Fibroblast of skin of scalp (primary cell): ENCODE results near the gene SEMA5B.
A peak's percentile ranks its signal among the peaks of the same experiment; 100 is the strongest.

Source experiments
- DNase-seq: peaks from one replicate; pipeline ENCODE4 v3.0.0-alpha.2; 2013

SEMA5B gene

GRCh38 chr3:122993124-122993978, 34.2 kb downstream of the SEMA5B start:
- no peak for DNase-seq

GRCh38 chr3:122992676-122993075, 34.9 kb downstream of the SEMA5B start:
- DNase-seq = no peak

DNA sequence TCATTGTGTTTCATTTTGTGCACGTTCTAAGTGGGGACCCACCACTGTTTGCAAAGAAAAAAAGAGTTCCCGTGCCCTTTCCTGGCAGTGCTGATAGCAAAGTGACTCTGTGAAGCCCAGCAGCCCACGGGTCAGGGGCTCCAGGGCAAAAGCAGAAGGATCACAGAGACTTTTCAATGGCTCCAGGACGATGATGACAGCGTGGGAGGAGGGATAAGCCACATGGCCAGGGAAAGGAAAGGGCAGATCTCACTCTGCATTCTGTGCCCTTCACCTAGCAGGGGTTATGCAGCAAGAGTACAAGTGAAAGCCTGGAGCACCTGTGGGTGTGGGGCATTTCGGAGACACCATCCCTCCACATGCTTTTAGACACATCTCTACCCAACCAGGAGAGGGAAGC, 35.4 kb downstream of the SEMA5B start:
- DNase-seq = no peak

GRCh38 chr3:122991236-122991985, 36.2 kb downstream of the SEMA5B start:
- no peak for DNase-seq

- no peak for DNase-seq
Observed at GRCh38 chr3:122989856-122990575, 37.5 kb downstream of the SEMA5B start.

- DNase-seq = no peak
Observed at GRCh38 chr3:122988508-122988907, 39.1 kb downstream of the SEMA5B start.

DNA sequence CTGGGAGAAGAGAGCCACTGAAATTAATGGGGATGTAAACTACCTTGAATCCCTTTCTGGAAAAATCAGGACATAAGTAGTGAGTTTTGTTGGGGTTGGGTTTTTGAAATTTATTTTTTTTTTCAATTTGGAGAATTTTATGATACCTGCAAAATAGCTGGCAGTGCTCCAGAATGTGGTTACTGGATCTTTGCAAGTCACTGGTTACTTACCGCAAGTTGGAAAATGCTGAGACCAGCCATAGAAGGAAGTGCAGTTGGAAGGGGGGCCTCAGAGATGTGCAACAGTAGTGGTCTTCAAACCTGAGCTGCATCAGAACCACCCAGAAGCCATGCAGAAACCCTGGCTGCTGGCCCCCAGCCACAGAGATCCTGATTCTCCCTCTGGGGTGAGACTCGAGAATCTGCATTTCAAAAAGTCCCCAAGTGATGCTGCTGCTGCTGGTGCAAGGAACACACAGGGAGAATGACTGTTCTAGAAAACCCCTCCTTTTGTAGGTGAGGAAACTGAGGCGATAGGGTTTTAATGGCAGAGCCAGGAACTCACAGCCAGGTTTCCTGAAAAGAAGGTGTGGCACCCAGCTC, 39.7 kb downstream of the SEMA5B start:
- no peak for DNase-seq

DNA sequence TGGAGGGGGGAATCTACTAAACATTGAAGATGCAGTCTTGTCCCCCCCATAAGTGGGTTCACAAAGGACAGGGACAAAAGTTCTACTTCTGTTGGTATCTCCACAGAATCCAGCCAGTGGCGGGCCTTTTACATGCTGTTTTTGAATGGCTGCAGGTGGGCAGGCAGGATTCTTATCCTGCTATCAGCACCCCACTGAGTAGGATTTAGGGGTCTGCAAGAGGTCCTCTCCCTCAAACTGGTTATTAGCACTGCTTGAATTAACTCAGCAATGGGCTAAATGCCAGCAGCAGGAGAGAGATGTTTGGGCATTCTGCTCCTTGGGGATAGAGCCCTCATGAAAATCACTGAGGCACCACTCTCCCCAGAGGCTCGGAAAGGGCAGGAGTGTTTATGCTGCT, 40.3 kb downstream of the SEMA5B start:
- no peak for DNase-seq

DNA sequence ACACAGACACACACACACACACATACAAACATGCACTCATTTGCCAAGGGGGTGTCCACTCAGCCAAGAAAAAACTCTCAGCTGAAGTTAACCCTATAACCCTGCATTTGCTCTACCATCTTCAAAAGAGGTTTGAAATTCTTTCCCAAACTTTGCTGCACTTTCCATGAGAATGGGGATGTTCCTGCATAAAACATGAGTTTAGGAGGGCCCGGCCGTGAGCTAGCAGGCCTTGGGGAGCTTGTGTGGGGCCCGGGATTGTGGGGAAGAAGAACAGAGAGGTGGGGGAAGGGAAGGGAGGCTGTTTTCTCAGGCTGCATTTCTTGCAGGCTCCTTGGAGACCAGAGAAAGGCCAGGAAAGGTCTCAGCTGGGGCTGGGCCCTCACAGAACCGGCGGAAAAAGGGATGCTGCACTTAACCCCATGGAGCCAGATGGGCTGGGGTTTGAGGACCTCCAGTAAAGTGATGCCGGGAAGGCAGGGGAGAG, 40.8 kb downstream of the SEMA5B start:
- DNase-seq = no peak

GRCh38 chr3:122985539-122985938, 42.0 kb downstream of the SEMA5B start:
- DNase-seq = no peak

DNA sequence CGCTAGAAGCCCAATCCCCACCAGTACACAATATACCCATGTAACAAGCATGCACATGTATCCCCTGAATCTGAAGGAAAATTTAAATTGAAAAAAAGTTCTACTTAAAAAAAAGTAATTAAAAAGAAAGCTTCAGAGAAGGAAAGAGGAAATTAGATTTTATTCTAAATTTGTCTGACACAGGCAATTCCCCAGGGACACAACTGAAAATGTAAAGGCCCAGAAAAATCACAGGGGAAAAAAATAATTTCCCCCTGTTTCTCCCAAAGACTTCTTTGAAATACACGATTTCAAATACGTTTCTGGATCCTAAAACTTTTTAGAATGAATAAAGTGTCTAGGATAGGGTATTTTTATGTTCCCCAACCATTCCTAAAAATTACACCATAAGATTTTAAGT, 42.9 kb downstream of the SEMA5B start:
- no peak for DNase-seq

GRCh38 chr3:122984007-122984406, 43.6 kb downstream of the SEMA5B start:
- DNase-seq = no peak

DNA sequence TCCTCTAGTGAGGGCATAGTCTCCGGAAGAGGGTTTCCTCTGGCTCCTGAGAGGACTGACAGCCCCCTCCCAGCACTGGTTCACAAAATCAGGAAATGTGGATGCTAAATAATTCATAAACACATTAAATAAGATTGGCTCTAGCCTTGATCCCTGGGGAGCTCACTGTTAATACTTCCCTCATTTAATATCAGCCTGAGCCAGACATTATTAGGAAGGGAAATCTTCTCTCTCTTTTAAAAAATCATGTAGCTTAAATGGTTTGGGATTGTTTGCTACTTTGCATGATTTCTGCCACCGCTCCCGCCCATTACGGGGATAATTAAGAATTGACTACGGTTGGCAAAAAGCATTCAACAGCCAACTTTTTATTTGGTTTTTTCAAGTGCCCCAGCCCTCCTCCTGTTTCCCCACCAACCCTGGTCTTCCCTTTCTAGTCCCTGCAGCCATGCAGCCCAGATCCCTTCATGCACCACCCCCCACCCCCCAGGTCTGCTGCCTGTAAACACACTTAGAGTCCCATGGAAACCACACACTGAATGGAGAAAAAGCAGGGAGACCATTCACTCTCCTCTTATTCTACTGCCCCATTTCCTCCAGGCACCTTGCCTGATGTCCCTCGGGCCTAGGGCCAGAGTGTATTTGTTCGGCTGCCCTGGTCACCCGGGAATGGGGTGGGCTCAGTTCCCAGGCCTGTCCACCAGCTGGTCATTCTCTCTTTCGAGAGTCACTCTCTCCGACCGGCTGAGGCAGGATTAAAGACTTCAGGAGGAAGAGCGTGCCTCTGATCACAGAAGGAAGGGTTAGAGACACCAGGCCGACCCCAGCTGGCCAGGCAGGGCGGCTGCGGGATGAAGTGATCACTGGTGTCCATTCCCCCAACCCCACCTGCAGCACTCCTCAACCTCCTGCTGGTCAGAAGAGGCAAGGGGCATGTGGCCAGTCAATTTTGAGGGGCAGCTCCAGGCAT, 45.1 kb downstream of the SEMA5B start:
- no peak for DNase-seq

- DNase-seq = no peak
Observed at GRCh38 chr3:122979211-122979610, 48.4 kb downstream of the SEMA5B start.

- DNase-seq = no peak
Observed at GRCh38 chr3:122978569-122978968, 49.0 kb downstream of the SEMA5B start.

DNA sequence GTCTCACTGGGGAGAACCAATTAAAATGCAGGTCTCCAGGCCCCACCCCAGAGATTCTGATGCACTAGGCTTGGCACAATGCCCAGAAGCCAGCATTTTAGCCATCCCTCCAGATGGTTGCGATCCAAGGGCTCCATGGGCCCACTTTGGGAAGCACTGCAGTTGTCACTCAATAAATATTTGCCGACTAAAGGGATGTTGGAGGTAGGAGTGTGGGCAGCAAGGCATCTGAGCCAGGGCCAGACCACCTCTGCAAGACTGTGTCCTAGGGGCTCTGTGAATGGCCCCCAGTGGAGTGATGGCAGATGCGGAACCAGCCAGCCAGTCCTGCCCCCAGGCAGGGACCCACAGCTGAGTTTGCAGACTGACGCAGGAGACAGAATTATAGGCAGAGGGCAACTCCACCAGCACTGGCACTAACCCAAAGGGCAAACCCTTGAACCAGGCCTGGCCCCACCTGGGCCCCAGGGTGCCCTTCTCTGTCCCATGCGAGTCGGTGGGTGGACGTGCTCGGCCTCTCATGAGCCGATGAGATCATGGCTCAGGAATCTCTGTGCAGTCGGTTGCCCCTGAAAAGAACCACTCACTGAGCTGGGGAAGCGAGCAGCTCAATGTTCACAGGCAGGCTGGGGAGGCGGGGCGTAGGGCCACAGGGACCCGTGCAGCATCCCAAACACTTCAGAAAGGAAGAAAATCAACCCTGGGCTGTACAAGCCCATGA, 49.7 kb downstream of the SEMA5B start:
- peak; percentile 86 for DNase-seq

DNA sequence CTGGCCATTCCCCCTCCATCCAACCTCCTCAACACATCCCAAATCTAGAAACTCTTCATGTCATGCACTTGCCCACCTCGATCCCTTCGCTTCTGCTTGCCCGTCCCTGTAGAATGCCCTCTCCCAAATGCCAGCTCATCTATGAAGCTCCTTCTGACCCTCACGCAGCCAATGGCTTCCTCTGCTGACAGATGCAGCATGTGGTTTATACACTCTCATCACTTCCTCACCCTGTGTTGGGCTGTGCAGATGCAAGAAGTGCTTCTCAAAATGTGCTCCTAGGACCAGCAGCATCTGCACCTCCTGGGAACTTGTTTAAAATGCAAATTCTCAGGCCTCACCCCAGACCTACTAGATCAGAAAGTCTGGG, 51.7 kb downstream of the SEMA5B start:
- DNase-seq = no peak

- DNase-seq = peak; percentile 58
Observed at GRCh38 chr3:122975163-122975923, 52.2 kb downstream of the SEMA5B start.

DNA sequence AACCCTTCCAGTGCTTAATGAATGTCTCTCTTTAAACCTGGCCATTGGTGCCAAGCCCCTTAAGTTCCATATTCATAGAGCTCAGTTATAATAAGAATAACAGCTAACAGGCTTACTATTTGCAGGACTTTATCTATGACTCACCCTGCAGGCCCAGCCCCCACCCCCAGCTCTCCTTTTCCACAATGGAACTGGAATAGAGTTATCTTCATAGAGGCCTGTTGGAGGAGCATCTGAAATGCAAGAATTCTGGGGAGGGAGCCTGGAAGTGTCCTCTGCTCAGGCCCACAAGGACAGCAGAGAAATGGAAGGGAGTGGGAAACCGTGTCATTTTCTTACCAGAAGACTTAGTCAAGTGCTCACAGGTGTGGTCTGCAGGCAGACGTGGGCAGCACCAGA, 52.8 kb downstream of the SEMA5B start:
- peak; percentile 66 for DNase-seq
